Astrocyte of the spinal cord (primary cell): Measurements from ENCODE around the gene SEC14L1.

Experiments
- DNase-seq: peaks from one replicate; pipeline ENCODE4 v3.0.0; 2011; ENCODE audit warnings: low read depth, low spot score
- H3K4me3 ChIP-seq: 2 replicates; pipeline ENCODE4 v1.5.1; 2011; ENCODE audit warnings: low read depth, mild to moderate bottlenecking, low read length, moderate library complexity
- CTCF ChIP-seq: IDR thresholded peaks from 2 replicates; pipeline ENCODE4 v1.5.1; 2012; ENCODE audit warnings: low read depth, mild to moderate bottlenecking, low read length, inconsistent platforms
- in situ Hi-C: cut with HindIII; loops from 2 replicates; pipeline ENCODE4 v1.10.0; 2017; ENCODE audit warnings: low sequenced_read_pairs

SEC14L1 gene

GRCh38 chr17:77257169-77257568, 116.4 kb downstream of the SEC14L1 start:
- in situ Hi-C loops, result no loop called here
- TF ChIP-seq CTCF, result no peak
- no peak for DNase-seq
- H3K4me3 ChIP-seq, result no peak overlapping the region

DNA sequence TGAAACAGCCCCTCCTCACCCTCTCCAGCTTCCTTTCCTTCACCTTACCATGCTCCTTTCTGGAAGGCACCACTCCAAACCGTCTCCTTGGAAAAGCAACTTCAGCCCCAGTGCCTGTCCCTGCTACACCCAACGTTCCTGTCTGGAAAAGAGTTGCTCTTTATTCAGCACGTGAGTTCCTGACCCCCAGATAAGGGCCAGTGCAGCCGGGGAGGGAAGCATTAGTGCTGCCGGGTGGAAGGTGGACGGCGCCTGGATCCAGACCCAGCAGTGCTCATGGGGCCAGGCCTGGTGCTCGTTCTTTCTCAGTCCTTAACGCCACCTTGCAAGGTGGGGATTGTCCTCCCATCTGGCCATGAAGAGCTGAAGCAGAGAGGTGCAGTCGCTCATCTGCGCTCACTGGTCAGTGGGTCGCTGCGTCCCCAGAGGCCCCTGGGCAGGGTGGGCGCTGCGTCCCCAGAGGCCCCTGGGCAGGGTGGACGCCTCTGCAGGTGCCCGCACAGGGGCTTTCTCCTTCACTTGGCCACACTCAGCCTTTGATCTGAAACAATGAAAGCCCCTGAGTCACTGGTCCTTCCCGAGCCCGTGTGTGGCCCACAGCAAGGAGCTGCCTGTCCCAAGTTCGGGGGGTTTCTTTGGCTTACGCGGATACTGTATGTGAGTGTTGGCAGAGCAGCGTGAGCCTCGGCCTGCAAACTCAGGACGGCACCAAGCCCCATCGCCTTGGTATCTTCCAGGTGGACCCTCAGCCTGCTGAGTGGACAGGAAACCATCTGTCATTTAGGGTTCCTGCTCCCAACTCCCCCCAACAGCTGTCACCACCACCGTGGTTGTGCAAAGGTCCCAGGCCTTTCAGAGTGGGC, 117.1 kb downstream of the SEC14L1 start:
- H3K4me3 ChIP-seq, result no peak overlapping the region
- no peak for DNase-seq
- in situ Hi-C loops, result no loop called here
- TF ChIP-seq CTCF, result no peak

DNA sequence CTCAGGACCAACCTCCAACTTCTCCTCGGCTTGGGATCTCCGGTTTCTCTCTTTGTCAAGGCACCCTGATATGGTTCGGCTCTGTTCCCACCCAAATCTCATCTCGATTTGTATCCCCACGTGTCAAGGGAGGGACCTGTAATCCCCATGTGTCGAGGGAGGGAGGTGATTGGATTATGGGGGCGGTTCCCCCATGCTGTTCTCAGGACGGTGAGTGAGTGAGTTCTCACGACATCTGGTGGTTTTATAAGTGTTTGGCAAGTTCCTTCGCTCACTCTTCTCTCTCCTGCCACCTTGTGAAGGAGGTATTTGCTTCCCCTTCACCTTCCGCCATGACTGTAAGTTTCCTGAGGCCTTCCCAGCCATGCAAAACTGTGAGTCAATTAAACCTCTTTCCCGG, 117.9 kb downstream of the SEC14L1 start:
- in situ Hi-C loops, result no loop called here
- no peak overlapping the region for H3K4me3 ChIP-seq
- no peak for DNase-seq
- TF ChIP-seq CTCF, result no peak

GRCh38 chr17:77264617-77265230, 124.0 kb downstream of the SEC14L1 start:
- no peak overlapping the region for H3K4me3 ChIP-seq
- in situ Hi-C loops, result no loop called here
- TF ChIP-seq CTCF, result no peak
- DNase-seq, result no peak

GRCh38 chr17:77266213-77266612, 125.4 kb downstream of the SEC14L1 start:
- H3K4me3 ChIP-seq, result no peak overlapping the region
- DNase-seq, result no peak
- no peak for TF ChIP-seq CTCF
- in situ Hi-C loops, result no loop called here
